ENCODE data around the gene STXBP1. TPM values are rescaled to one million over a fixed set of nuclear protein-coding genes. Genes with fewer than 3 reads are reported as not detected.

STXBP1 gene
- polyA plus RNA-seq, 3 donors = 0.27 to 0.59 TPM; not detected in 1

GRCh38 chr9:127682351-127683136, 70.5 kb downstream of the STXBP1 start:
- WGBS (ENCODE audit: insufficient coverage) = 97% methylated on average over 4 of the region's 23 CpGs
- intact Hi-C loops (cut with micrococcal nuclease) = no loop called here
- Mint-ChIP-seq H3K9me3 (no peaks in the 10 kb centered on the region), H3K36me3 (no peaks in the 10 kb centered on the region), H3K27me3 (ENCODE audit: low read depth in 3 of 3) (peaks cover 0 to 7% (median 2%) of the 10 kb centered on the region in 3 donors), H3K27ac (no peak overlapping the region), H3K4me1 (no peaks in the 10 kb centered on the region), H3K4me3 (no peak overlapping the region)
- no peak overlapping the region for H3K4me3 ChIP-seq (replicated peaks in 1 of 3; ENCODE audit: low read depth in 2 of 3, low read length in 3 of 3)
- no peaks in the 10 kb centered on the region for H3K36me3 ChIP-seq (replicated peaks in 1 of 2; ENCODE audit: control insufficient read depth in 1 of 2, insufficient read depth in 2 of 2, low read length in 2 of 2)
- H3K4me2 ChIP-seq (replicated peaks; ENCODE audit: extremely low read depth, low read length, poor library complexity, severe bottlenecking) = no peak overlapping the region
- H3K9ac ChIP-seq (ENCODE audit: insufficient read depth, low read length, poor library complexity, severe bottlenecking) = no peak overlapping the region
- DNase-seq = no peak
- H3K4me1 ChIP-seq (ENCODE audit: control insufficient read depth in 1 of 2, insufficient read depth in 2 of 2, low read length in 2 of 2) = no peaks in the 10 kb centered on the region
- TF ChIP-seq CTCF (IDR thresholded peaks at IDR 0.05) = no peak
- no peaks in the 10 kb centered on the region for H4K20me1 ChIP-seq (ENCODE audit: insufficient read depth, low read length)
- no peak overlapping the region for H3K27ac ChIP-seq (ENCODE audit: low read depth in 1 of 2, low read length in 2 of 2)
- no peaks in the 10 kb centered on the region for H3K79me2 ChIP-seq (ENCODE audit: insufficient read depth, low read length)
- H3K9me3 ChIP-seq (replicated peaks in 1 of 2; ENCODE audit: control insufficient read depth in 1 of 2, insufficient read depth in 1 of 2, low read length in 2 of 2) = no peaks in the 10 kb centered on the region
- no peak overlapping the region for H2AFZ ChIP-seq (ENCODE audit: insufficient read depth, low read depth, low read length, poor library complexity, severe bottlenecking)
- H3K27me3 ChIP-seq (ENCODE audit: control insufficient read depth in 2 of 2, insufficient read depth in 2 of 2, low read length in 2 of 2) = no peaks in the 10 kb centered on the region

- H3K36me3 ChIP-seq (replicated peaks in 1 of 2; ENCODE audit: control insufficient read depth in 1 of 2, insufficient read depth in 2 of 2, low read length in 2 of 2) = no peaks in the 10 kb centered on the region
- WGBS (ENCODE audit: insufficient coverage) = 100% methylated on average over 2 of the region's 5 CpGs
These were observed 71.6 kb downstream of the STXBP1 start for GRCh38 chr9:127683723-127684122.

More at GRCh38 chr9:127683723-127684122, 71.6 kb downstream of the STXBP1 start:
- no peak overlapping the region for H3K4me3 ChIP-seq (replicated peaks in 1 of 3; ENCODE audit: low read depth in 2 of 3, low read length in 3 of 3)
- DNase-seq = no peak
- H3K9me3 ChIP-seq (replicated peaks in 1 of 2; ENCODE audit: control insufficient read depth in 1 of 2, insufficient read depth in 1 of 2, low read length in 2 of 2) = no peaks in the 10 kb centered on the region
- Mint-ChIP-seq H3K4me1 (no peaks in the 10 kb centered on the region), H3K27me3 (ENCODE audit: low read depth in 3 of 3) (peaks cover 0 to 7% (median 2%) of the 10 kb centered on the region in 3 donors), H3K4me3 (no peak overlapping the region), H3K36me3 (no peaks in the 10 kb centered on the region), H3K27ac (no peak overlapping the region), H3K9me3 (no peaks in the 10 kb centered on the region)
- H4K20me1 ChIP-seq (ENCODE audit: insufficient read depth, low read length) = no peaks in the 10 kb centered on the region
- no peak overlapping the region for H3K4me2 ChIP-seq (replicated peaks; ENCODE audit: extremely low read depth, low read length, poor library complexity, severe bottlenecking)
- H3K27ac ChIP-seq (ENCODE audit: low read depth in 1 of 2, low read length in 2 of 2) = no peak overlapping the region
- intact Hi-C loops (cut with micrococcal nuclease) = no loop called here
- no peaks in the 10 kb centered on the region for H3K4me1 ChIP-seq (ENCODE audit: control insufficient read depth in 1 of 2, insufficient read depth in 2 of 2, low read length in 2 of 2)
- H3K27me3 ChIP-seq (ENCODE audit: control insufficient read depth in 2 of 2, insufficient read depth in 2 of 2, low read length in 2 of 2) = no peaks in the 10 kb centered on the region
- no peaks in the 10 kb centered on the region for H3K79me2 ChIP-seq (ENCODE audit: insufficient read depth, low read length)
- no peak for TF ChIP-seq CTCF (IDR thresholded peaks at IDR 0.05)
- H2AFZ ChIP-seq (ENCODE audit: insufficient read depth, low read depth, low read length, poor library complexity, severe bottlenecking) = no peak overlapping the region
- no peak overlapping the region for H3K9ac ChIP-seq (ENCODE audit: insufficient read depth, low read length, poor library complexity, severe bottlenecking)
